ENCODE data around the gene P3R3URF. TPM values are rescaled to one million over a fixed set of nuclear protein-coding genes. Genes with fewer than 3 reads are reported as not detected.

P3R3URF gene
- total and polyA plus RNA-seq, 2 donors (not counting 3 experiments of a cell fraction or from before 2014, with no cell fraction given) = not detected

DNA sequence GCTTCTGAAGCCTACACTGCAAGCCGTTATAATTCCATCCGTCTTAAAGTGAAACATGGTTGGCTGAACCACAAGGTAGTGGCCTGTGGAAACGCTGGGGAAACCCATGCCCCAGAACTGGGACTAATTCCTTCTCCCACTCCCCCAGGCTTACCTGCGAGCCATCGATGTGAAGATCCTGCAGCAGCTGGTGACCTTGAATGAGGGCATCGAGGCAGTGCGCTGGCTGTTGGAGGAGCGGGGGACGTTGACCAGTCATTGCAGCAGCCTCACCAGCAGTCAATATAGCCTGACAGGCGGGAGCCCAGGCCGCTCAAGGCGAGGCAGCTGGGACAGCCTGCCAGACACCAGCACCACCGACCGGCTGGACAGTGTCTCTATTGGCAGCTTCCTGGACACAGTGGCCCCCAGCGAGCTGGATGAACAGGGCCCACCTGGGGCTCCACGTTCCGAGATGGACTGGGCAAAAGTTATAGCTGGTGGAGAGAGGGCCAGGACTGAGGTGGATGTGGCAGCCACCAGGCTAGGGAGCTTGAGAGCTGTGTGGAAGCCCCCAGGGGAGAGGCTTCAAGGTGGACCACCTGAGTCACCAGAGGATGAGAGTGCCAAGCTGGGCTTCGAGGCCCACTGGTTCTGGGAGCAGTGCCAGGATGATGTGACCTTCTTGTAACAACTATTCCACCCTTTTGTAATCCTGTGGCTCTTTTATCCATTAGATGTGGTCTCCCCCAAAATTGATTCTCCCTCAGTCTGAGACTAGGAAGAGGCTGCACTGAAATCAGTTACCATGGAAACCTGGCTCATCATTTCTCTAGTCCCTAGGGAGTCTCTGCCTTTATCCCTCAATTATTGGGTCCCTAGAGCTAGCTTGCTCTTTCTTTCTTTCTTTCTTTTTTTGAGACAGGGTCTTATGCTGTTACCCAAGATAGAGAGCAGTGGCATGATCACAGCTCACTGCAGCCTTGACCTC, 43.5 kb upstream of the P3R3URF start:
- no peaks in the 10 kb centered on the region for H3K36me3 ChIP-seq (ENCODE audit: control insufficient read depth in 2 of 2, extremely low read depth in 1 of 2, insufficient read depth in 2 of 2, low read length in 2 of 2)
- DNase-seq (ENCODE audit: low read depth, low spot score) (no peak), FAIRE-seq (no peak)
- BruUV-seq (replicated peaks) = no TSS peak
- H3K9me1 ChIP-seq (replicated peaks; ENCODE audit: control insufficient read depth, extremely low read depth, insufficient read depth, low read length) = no peaks in the 10 kb centered on the region
- no peak overlapping the region for H3K27ac ChIP-seq (ENCODE audit: insufficient read depth, low read depth, low read length)
- H3K79me2 ChIP-seq (ENCODE audit: control insufficient read depth, insufficient read depth, low read length) = no peaks in the 10 kb centered on the region
- TF ChIP-seq, protein P1, sequence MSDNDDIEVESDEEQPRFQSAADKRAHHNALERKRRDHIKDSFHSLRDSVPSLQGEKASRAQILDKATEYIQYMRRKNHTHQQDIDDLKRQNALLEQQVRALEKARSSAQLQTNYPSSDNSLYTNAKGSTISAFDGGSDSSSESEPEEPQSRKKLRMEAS (IDR thresholded peaks at IDR 0.05; ENCODE audit: insufficient read depth, insufficient read length) = no peak
- no peak for TF ChIP-seq POLR2A (IDR thresholded peaks at IDR 0.05; ENCODE audit: low read depth, low read length)
- no peak for TF ChIP-seq FOS (IDR thresholded peaks at IDR 0.05; ENCODE audit: borderline replicate concordance, insufficient read depth, low read length)
- no peak for TF ChIP-seq MYC (IDR thresholded peaks at IDR 0.05; ENCODE audit: low read depth, low read length)
- no peak for TF ChIP-seq GATA2 (IDR thresholded peaks at IDR 0.05; ENCODE audit: insufficient read depth, insufficient read length, low read depth, low read length)
- no peak for TF ChIP-seq EZH2 (IDR thresholded peaks at IDR 0.05; ENCODE audit: borderline replicate concordance, low read depth, low read length, severe bottlenecking)
- no peak for TF ChIP-seq JUN (IDR thresholded peaks at IDR 0.05; ENCODE audit: borderline replicate concordance, insufficient read depth, insufficient read length, low read depth)
- TF ChIP-seq, protein P2, sequence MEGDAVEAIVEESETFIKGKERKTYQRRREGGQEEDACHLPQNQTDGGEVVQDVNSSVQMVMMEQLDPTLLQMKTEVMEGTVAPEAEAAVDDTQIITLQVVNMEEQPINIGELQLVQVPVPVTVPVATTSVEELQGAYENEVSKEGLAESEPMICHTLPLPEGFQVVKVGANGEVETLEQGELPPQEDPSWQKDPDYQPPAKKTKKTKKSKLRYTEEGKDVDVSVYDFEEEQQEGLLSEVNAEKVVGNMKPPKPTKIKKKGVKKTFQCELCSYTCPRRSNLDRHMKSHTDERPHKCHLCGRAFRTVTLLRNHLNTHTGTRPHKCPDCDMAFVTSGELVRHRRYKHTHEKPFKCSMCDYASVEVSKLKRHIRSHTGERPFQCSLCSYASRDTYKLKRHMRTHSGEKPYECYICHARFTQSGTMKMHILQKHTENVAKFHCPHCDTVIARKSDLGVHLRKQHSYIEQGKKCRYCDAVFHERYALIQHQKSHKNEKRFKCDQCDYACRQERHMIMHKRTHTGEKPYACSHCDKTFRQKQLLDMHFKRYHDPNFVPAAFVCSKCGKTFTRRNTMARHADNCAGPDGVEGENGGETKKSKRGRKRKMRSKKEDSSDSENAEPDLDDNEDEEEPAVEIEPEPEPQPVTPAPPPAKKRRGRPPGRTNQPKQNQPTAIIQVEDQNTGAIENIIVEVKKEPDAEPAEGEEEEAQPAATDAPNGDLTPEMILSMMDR (IDR thresholded peaks at IDR 0.05; ENCODE audit: extremely low read depth in 1 of 2, insufficient read depth in 1 of 2, low read depth in 1 of 2, low read length in 2 of 2) = no peak
- no peak for TF ChIP-seq POLR2AphosphoS5 (IDR thresholded peaks at IDR 0.05; ENCODE audit: insufficient read depth, low read depth, low read length)
- H3K4me3 ChIP-seq (replicated peaks in 1 of 3; ENCODE audit: insufficient read depth in 1 of 3, low read depth in 1 of 3, low read length in 3 of 3) = no peak overlapping the region
- no peak overlapping the region for H3K9ac ChIP-seq (replicated peaks; ENCODE audit: extremely low read depth, insufficient read depth, low read length)
- H3K4me1 ChIP-seq (ENCODE audit: control insufficient read depth, extremely low read depth, insufficient read depth, low read length) = peaks cover 2% of the 10 kb centered on the region
- POLR2A ChIA-PET = interaction anchor here (0.6 kb wide), 1 partner anchor 10 kb away, joined by 5 read pairs; no protein-coding TSS in a partner anchor
- no peak overlapping the region for H3K4me2 ChIP-seq (ENCODE audit: insufficient read depth, low read length)
- no peaks in the 10 kb centered on the region for H4K20me1 ChIP-seq (replicated peaks; ENCODE audit: control insufficient read depth, extremely low read depth, insufficient read depth, low read length)
- H3K9me3 ChIP-seq (replicated peaks; ENCODE audit: control insufficient read depth, insufficient read depth, low read length) = no peaks in the 10 kb centered on the region
- H3K27me3 ChIP-seq (ENCODE audit: control insufficient read depth in 2 of 2, insufficient read depth in 2 of 2, low read length in 2 of 2) = no peaks in the 10 kb centered on the region
- dilution Hi-C loops (cut with MboI; ENCODE audit: extremely low pct_ligation_motif_present, low sequenced_read_pairs) = no loop called here
- no peak overlapping the region for H2AFZ ChIP-seq (ENCODE audit: low read depth, low read length)
- CTCF ChIA-PET = interaction anchor here (0.6 to 2.0 kb wide), 5 partner anchors 10 to 180 kb away, joined by 3 to 12 read pairs (median 3); no protein-coding TSS in a partner anchor
- intact Hi-C loops (cut with micrococcal nuclease) = loop anchor here (5.0 to 10.0 kb wide), 2 partner anchors 328 to 535 kb away; partner anchors contain the start of genes GPBP1L1 and TMEM69
